Mesothelial cell of epicardium (in vitro differentiated cells): ENCODE data around the gene RRAD. TPM values are rescaled to one million over a fixed set of nuclear protein-coding genes. Genes with fewer than 3 reads are reported as not detected.

Experiments
- DNase-seq, 2 experiments: peaks; one replicate each; pipeline ENCODE4 v3.0.0; 2021; ENCODE audit warnings: low spot score in 2 of 2; ENCODE audit not compliant: unreplicated experiment in 2 of 2
- H3K27ac Mint-ChIP-seq: 2 replicates; pipeline ENCODE4 v1.8.0; 2021; ENCODE audit warnings: mixed read lengths
- H3K27me3 Mint-ChIP-seq: 2 replicates; pipeline ENCODE4 v1.8.0; 2021; ENCODE audit warnings: low read depth, mixed read lengths
- H3K36me3 Mint-ChIP-seq: 2 replicates; pipeline ENCODE4 v1.8.0; 2021; ENCODE audit warnings: mixed read lengths
- H3K4me1 Mint-ChIP-seq: 2 replicates; pipeline ENCODE4 v1.8.0; 2021; ENCODE audit warnings: mixed read lengths
- H3K4me3 Mint-ChIP-seq: 2 replicates; pipeline ENCODE4 v1.8.0; 2021; ENCODE audit warnings: mild to moderate bottlenecking, moderate library complexity, mixed read lengths
- H3K9me3 Mint-ChIP-seq: 2 replicates; pipeline ENCODE4 v1.8.0; 2021; ENCODE audit warnings: mixed read lengths
- CTCF ChIP-seq: fragments of 200-600 bp; sonication (generic); IDR thresholded peaks from one replicate; pipeline ENCODE4 v1.5.0; 2021; ENCODE audit warnings: antibody characterized with exemption; ENCODE audit not compliant: unreplicated experiment
- total RNA-seq: library from RNA; stranded (reverse); gene quantifications from 3 replicates; pipeline ENCODE4 v1.2.1, GENCODE V29; 2021

RRAD gene
- total RNA-seq, 1 donor from 2014 or later: 2.7 TPM

- Mint-ChIP-seq H3K36me3 (no peaks in the 10 kb centered on the region), H3K9me3 (no peaks in the 10 kb centered on the region), H3K4me1 (peaks cover 8% of the 10 kb centered on the region), H3K27ac (no peak overlapping the region), H3K27me3 (peaks cover 74% of the 10 kb centered on the region), H3K4me3 (no peak overlapping the region)
- DNase-seq: no peak
- TF ChIP-seq CTCF: no peak
Observed at GRCh38 chr16:66919569-66920298, 5.6 kb downstream of the RRAD start.

- no peak for TF ChIP-seq CTCF
- no peaks in the 10 kb centered on the region for H3K9me3 Mint-ChIP-seq
- H3K36me3 Mint-ChIP-seq: no peaks in the 10 kb centered on the region
- peaks cover 6% of the 10 kb centered on the region for H3K4me1 Mint-ChIP-seq
- H3K27me3 Mint-ChIP-seq: peaks cover 73% of the 10 kb centered on the region
- H3K4me3 Mint-ChIP-seq: no peak within 1 kb of the TSS
- DNase-seq: no peak
- H3K27ac Mint-ChIP-seq: no peak within 1 kb of the TSS
Observed at GRCh38 chr16:66918803-66919568, 6.3 kb downstream of the RRAD start, which contains the start of gene CDH16. TSS of gene CDH16 (minus strand) at chr16:66918885. CDS start at chr16:66918065, 820 bp downstream.

GRCh38 chr16:66918355-66918754, 7.0 kb downstream of the RRAD start:
- peaks cover 66% of the 10 kb centered on the region for H3K27me3 Mint-ChIP-seq
- no peaks in the 10 kb centered on the region for H3K9me3 Mint-ChIP-seq
- no peak for DNase-seq
- H3K4me3 Mint-ChIP-seq: no peak overlapping the region
- no peaks in the 10 kb centered on the region for H3K36me3 Mint-ChIP-seq
- no peak overlapping the region for H3K27ac Mint-ChIP-seq
- peaks cover 3% of the 10 kb centered on the region for H3K4me1 Mint-ChIP-seq
- TF ChIP-seq CTCF: no peak

- H3K9me3 Mint-ChIP-seq: no peaks in the 10 kb centered on the region
- H3K27ac Mint-ChIP-seq: no peak overlapping the region
- no peak overlapping the region for H3K4me3 Mint-ChIP-seq
- no peaks in the 10 kb centered on the region for H3K4me1 Mint-ChIP-seq
- H3K27me3 Mint-ChIP-seq: peaks cover 60% of the 10 kb centered on the region
- TF ChIP-seq CTCF: no peak
- H3K36me3 Mint-ChIP-seq: no peaks in the 10 kb centered on the region
- DNase-seq: no peak
Observed at GRCh38 chr16:66917741-66918140, 7.6 kb downstream of the RRAD start.

GRCh38 chr16:66916518-66916917, 8.8 kb downstream of the RRAD start:
- no peak for TF ChIP-seq CTCF
- Mint-ChIP-seq H3K27me3 (peaks cover 50% of the 10 kb centered on the region), H3K36me3 (no peaks in the 10 kb centered on the region), H3K4me1 (no peaks in the 10 kb centered on the region), H3K9me3 (no peaks in the 10 kb centered on the region), H3K27ac (no peak overlapping the region), H3K4me3 (no peak overlapping the region)
- DNase-seq: no peak
